Mammary epithelial cell (primary cell): ENCODE data around the gene CALN1.

Experiments used
- EZH2 ChIP-seq: IDR thresholded peaks from 2 replicates; pipeline ENCODE4 v1.6.1; 2012; ENCODE audit warnings: low read length, inconsistent platforms, borderline replicate concordance
- TF ChIP-seq, protein P1 (sequence below), 2 donors: IDR thresholded peaks in 1 of 2; conservative IDR thresholded peaks in 1 of 2; 2 replicates each; pipeline ENCODE4 v1.5.1; 2011 to 2012; ENCODE audit warnings: inconsistent platforms in 2 of 2, low read length in 2 of 2, mild to moderate bottlenecking in 2 of 2, control low read depth in 1 of 2, low read depth in 1 of 2; ENCODE audit not compliant: insufficient read depth in 1 of 2; ENCODE audit errors: extremely low read depth in 1 of 2

DNA sequence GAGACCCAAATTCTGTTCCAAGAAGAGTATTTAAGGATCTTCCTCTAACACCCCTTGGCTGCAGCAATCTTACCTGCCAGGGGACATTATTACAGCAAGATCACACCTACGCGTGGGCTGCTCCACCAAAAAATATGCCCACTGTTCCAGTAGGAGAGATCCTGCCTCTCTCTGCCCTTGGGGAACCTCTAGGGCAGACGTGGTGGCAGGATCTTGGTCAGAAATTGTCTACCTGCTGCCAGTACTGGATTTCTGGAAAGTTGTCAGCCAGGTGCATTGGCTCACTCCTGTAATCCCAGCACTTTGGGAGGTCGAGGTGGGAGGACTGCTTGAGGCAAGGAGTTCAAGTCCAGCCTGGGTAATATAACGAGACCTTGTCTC lies 259.0 kb downstream of the CALN1 start:
- TF ChIP-seq, protein P1, sequence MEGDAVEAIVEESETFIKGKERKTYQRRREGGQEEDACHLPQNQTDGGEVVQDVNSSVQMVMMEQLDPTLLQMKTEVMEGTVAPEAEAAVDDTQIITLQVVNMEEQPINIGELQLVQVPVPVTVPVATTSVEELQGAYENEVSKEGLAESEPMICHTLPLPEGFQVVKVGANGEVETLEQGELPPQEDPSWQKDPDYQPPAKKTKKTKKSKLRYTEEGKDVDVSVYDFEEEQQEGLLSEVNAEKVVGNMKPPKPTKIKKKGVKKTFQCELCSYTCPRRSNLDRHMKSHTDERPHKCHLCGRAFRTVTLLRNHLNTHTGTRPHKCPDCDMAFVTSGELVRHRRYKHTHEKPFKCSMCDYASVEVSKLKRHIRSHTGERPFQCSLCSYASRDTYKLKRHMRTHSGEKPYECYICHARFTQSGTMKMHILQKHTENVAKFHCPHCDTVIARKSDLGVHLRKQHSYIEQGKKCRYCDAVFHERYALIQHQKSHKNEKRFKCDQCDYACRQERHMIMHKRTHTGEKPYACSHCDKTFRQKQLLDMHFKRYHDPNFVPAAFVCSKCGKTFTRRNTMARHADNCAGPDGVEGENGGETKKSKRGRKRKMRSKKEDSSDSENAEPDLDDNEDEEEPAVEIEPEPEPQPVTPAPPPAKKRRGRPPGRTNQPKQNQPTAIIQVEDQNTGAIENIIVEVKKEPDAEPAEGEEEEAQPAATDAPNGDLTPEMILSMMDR (conservative IDR thresholded peaks at IDR 0.05 in 1 of 2, IDR thresholded peaks at IDR 0.05 in 1 of 2; ENCODE audit: extremely low read depth in 1 of 2, insufficient read depth in 1 of 2, low read depth in 1 of 2, low read length in 2 of 2), result no peak
- no peak for TF ChIP-seq EZH2
